Measurements from ENCODE around the gene HRH3. TPM values are rescaled to one million over a fixed set of nuclear protein-coding genes. Genes with fewer than 3 reads are reported as not detected.

The HRH3 gene
- total RNA-seq, 2 donors from 2014 or later, result not detected

GRCh38 chr20:62230276-62230675, 10.2 kb upstream of the HRH3 start:
- Mint-ChIP-seq H3K36me3 (ENCODE audit: low read depth) (no peaks in the 10 kb centered on the region), H3K27me3 (peaks cover 4% of the 10 kb centered on the region), H3K9me3 (no peaks in the 10 kb centered on the region), H3K27ac (no peak overlapping the region), H3K4me3 (no peak overlapping the region), H3K4me1 (no peaks in the 10 kb centered on the region)
- no peak for ATAC-seq (replicated peaks)

GRCh38 chr20:62229667-62230066, 9.6 kb upstream of the HRH3 start:
- H3K4me1 Mint-ChIP-seq, result no peaks in the 10 kb centered on the region
- ATAC-seq (replicated peaks), result no peak
- no peaks in the 10 kb centered on the region for H3K9me3 Mint-ChIP-seq
- no peak overlapping the region for H3K4me3 Mint-ChIP-seq
- H3K27me3 Mint-ChIP-seq, result peaks cover 6% of the 10 kb centered on the region
- no peak overlapping the region for H3K27ac Mint-ChIP-seq
- H3K36me3 Mint-ChIP-seq (ENCODE audit: low read depth), result no peaks in the 10 kb centered on the region

DNA sequence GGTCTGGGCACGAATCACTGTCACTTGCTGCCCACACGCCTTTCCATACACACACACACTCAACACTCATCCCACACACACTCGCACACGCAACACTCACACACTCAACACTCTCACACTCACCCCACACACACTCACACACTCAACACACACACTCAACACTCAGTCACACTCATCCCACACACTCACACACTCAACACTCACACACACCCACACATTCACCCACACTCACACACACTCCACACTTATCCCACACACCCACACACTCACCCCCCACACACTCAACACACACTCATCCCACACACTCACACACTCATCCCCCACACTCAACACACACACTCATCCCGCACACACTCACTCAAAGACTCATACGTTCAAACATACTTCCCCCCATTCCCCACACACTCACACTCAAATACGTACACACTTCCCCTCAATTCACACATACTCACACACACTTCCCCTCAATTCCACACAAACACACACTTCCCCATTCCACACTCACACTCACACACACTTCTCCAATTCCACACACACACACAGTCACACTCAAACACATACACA, 9.0 kb upstream of the HRH3 start:
- no peaks in the 10 kb centered on the region for H3K9me3 Mint-ChIP-seq
- no peak overlapping the region for H3K27ac Mint-ChIP-seq
- no peaks in the 10 kb centered on the region for H3K36me3 Mint-ChIP-seq (ENCODE audit: low read depth)
- ATAC-seq (replicated peaks), result no peak
- H3K27me3 Mint-ChIP-seq, result peaks cover 11% of the 10 kb centered on the region
- no peaks in the 10 kb centered on the region for H3K4me1 Mint-ChIP-seq
- H3K4me3 Mint-ChIP-seq, result no peak overlapping the region

DNA sequence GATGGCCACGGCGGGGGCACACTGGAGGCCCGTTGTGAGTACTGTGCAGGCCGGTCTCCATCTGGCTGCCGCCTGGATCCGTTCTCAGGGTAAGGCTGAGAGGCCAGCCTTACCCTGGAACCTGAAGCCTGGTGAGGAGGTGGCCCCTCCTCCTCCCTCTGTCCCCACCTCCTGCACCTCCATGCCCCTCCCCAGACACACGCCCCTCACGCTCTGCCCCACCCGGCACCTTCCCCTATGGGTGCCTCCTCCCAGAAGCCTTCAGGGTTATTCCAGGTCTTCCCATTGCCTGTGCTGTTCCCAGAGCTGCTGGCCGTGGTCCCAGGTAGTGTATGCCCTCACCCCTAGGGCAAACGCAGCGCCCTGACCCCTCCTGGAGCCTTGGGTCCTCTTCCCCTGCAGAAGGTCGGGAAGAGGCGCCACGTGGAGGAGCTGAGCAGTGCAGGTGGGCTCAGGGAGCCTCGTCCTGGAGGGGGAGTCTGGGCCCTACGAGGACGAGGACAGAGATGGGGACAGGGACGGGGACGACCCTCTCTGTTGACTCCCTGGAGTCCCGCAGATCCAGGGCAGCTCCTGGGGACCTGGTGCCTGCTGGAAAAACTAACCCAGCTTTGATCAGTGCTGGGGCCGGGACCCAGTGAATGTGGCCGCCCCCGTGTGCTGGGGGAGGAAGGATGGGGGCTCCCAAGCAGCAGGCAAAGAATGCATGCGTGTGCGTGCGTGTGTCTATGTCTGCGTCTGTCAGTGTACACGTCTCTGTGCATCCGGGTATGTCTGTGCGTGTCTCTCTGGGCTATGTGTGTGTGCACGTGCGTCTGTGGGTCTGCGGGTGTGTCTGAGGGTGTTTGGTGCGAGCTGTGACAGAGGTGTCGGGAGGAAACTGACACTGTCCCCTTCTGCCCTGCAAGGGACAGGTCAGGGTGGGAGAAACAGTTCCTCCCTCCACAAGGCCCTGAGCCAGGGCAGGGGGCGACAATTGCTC, 8.2 kb upstream of the HRH3 start:
- Mint-ChIP-seq H3K27ac (no peak overlapping the region), H3K36me3 (ENCODE audit: low read depth) (no peaks in the 10 kb centered on the region), H3K4me3 (no peak overlapping the region), H3K27me3 (peaks cover 11% of the 10 kb centered on the region), H3K9me3 (no peaks in the 10 kb centered on the region), H3K4me1 (no peaks in the 10 kb centered on the region)
- no peak for ATAC-seq (replicated peaks)

DNA sequence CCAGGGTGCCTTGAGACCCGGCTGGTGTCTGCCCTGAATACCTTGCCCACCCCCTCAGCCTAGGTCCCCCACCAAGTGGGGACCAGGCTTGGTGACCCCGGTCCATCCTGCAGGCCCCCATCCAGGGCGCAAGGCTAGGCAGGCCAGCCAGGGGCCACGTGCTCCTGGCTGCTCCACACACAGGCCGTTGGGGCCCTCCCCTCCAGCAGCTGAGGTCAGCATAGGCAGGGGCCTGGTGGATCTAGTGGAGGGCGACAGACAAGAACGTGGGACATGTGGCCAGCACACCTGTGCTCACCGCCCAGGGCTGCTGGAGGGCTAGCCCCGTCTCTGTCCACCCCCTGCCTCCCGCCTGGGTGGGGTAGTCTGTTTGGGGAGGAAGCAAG, 7.5 kb upstream of the HRH3 start:
- Mint-ChIP-seq H3K9me3 (no peaks in the 10 kb centered on the region), H3K36me3 (ENCODE audit: low read depth) (no peaks in the 10 kb centered on the region), H3K4me1 (no peaks in the 10 kb centered on the region), H3K27me3 (peaks cover 14% of the 10 kb centered on the region), H3K4me3 (no peak overlapping the region), H3K27ac (no peak overlapping the region)
- no peak for ATAC-seq (replicated peaks)

GRCh38 chr20:62226707-62227590, 6.9 kb upstream of the HRH3 start:
- no peaks in the 10 kb centered on the region for H3K9me3 Mint-ChIP-seq

DNA sequence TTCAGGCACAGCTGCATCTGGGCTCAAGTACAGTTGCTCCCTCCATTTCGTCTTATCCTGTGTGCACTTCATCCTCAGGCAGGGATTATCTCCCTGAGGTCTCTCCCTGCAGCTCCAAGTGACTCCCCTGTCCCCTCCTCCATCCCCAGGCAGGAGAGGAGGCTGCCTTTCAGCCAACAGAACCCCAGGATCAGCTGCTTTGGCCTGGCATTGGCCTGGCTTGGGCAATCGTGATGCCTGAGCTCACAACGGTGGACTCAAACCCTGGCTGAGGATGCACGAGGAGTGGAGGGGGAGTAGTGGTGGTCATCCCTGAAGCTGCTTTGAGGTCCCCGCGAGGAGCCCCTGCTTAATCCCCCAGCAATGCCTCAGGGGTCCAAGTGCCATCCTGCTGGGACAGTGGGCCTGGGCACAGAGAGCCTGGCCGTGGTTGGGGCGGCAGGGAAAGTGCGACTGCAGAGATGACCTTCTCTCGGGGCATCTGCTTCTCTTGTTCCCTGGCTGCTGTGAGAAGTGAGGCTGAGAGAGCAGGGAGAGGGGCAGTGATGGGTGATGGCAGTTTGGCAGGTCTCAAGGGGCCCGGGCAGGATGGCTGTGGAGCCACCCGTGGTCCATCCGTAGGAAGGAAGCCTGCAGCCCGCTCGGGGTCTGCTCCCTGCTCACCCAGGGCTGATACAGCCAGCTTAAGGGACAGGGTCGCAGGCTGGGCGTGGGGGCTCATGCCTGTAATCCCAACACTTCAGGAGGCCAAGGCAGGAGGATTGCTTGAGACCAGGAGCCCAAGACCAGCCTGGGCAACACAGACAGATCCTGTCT, 6.0 kb upstream of the HRH3 start:
- H3K36me3 Mint-ChIP-seq (ENCODE audit: low read depth), result no peaks in the 10 kb centered on the region
- H3K9me3 Mint-ChIP-seq, result no peaks in the 10 kb centered on the region
- H3K4me1 Mint-ChIP-seq, result no peaks in the 10 kb centered on the region
- no peak for ATAC-seq (replicated peaks)
- peaks cover 17% of the 10 kb centered on the region for H3K27me3 Mint-ChIP-seq
- H3K4me3 Mint-ChIP-seq, result no peak overlapping the region
- no peak overlapping the region for H3K27ac Mint-ChIP-seq

More at GRCh38 chr20:62226707-62227590, 6.9 kb upstream of the HRH3 start:
- Mint-ChIP-seq H3K27ac (no peak overlapping the region), H3K36me3 (ENCODE audit: low read depth) (no peaks in the 10 kb centered on the region), H3K27me3 (peaks cover 14% of the 10 kb centered on the region), H3K4me1 (no peaks in the 10 kb centered on the region), H3K4me3 (no peak overlapping the region)
- ATAC-seq (replicated peaks), result no peak

DNA sequence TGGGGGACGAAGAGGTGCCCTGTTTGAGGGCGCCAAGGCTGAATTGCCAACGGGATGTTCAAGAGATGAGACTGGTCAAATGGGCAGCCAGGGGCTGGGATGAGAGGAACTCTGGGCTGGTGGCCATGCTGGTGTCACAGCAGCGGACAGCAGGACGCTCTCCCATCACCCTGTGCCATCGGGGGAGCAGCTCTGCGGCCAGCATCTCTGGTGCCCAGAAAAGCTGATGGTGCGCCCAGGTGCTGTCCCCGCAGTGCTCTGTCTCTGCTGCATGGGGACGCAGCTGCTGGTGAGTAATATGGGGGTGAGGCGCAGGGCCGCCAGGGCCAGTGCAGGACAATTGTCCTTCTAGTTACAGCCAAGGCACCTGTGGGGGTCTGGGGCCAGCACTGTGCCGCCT, 4.9 kb upstream of the HRH3 start:
- Mint-ChIP-seq H3K36me3 (ENCODE audit: low read depth) (no peaks in the 10 kb centered on the region), H3K27ac (no peak overlapping the region), H3K4me1 (no peaks in the 10 kb centered on the region), H3K9me3 (no peaks in the 10 kb centered on the region), H3K27me3 (peaks cover 18% of the 10 kb centered on the region), H3K4me3 (no peak overlapping the region)
- no peak for ATAC-seq (replicated peaks)

GRCh38 chr20:62224113-62224855, 4.2 kb upstream of the HRH3 start:
- no peak overlapping the region for H3K4me3 Mint-ChIP-seq
- no peak for ATAC-seq (replicated peaks)

DNA sequence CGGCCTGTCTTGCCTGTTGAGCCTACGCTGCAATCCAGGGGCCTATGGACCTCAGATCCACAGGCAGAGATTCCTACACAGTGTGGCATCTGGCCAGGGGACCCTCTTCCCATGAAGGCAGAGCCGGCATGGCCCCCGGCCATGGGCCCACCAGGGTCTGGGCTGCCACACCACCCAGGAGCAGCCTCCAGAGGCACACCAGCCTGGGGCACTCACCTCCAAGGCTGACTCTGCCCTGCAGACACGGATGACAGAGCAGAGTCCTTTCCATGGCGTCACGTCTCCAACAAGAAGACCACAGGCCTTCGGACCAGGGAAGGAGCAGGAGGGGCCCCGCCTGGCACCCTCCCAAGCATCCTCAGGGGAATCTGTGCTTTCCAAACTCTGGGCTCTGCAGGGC, 3.5 kb upstream of the HRH3 start:
- Mint-ChIP-seq H3K27me3 (peaks cover 18% of the 10 kb centered on the region), H3K4me3 (no peak overlapping the region), H3K9me3 (no peaks in the 10 kb centered on the region), H3K27ac (no peak overlapping the region), H3K36me3 (ENCODE audit: low read depth) (no peaks in the 10 kb centered on the region), H3K4me1 (no peaks in the 10 kb centered on the region)
- no peak for ATAC-seq (replicated peaks)

More at GRCh38 chr20:62224113-62224855, 4.2 kb upstream of the HRH3 start:
- no peaks in the 10 kb centered on the region for H3K4me1 Mint-ChIP-seq
- H3K27ac Mint-ChIP-seq, result no peak overlapping the region
- H3K9me3 Mint-ChIP-seq, result no peaks in the 10 kb centered on the region
- peaks cover 18% of the 10 kb centered on the region for H3K27me3 Mint-ChIP-seq
- H3K36me3 Mint-ChIP-seq (ENCODE audit: low read depth), result no peaks in the 10 kb centered on the region

DNA sequence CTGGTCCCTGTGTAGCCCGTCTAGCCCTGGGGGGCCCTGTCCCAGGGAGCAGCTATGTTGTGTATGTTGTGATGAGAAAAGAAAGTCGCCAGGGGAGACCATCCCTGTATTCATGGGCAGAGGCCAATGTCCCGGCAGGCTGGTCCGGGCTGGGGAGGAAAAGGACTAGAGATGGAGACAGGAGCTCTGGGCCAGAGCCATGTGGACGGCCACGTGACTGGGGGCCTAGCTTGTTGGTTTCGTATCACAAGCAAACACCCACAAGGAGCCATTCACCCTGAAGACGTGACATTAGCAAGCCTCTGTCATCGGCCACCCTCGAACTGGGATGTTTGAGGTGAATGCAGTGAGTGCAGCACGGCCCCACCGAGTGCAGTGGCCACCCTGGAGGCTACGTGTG, 2.9 kb upstream of the HRH3 start:
- H3K4me3 Mint-ChIP-seq, result no peak overlapping the region
- H3K36me3 Mint-ChIP-seq (ENCODE audit: low read depth), result no peaks in the 10 kb centered on the region
- no peak for ATAC-seq (replicated peaks)
- peaks cover 18% of the 10 kb centered on the region for H3K27me3 Mint-ChIP-seq
- no peaks in the 10 kb centered on the region for H3K4me1 Mint-ChIP-seq
- no peak overlapping the region for H3K27ac Mint-ChIP-seq
- no peaks in the 10 kb centered on the region for H3K9me3 Mint-ChIP-seq

- Mint-ChIP-seq H3K27me3 (peaks cover 18% of the 10 kb centered on the region), H3K4me3 (no peak overlapping the region), H3K36me3 (ENCODE audit: low read depth) (no peaks in the 10 kb centered on the region), H3K9me3 (no peaks in the 10 kb centered on the region), H3K4me1 (no peaks in the 10 kb centered on the region), H3K27ac (no peak overlapping the region)
- no peak for ATAC-seq (replicated peaks)
Measured at GRCh38 chr20:62222266-62222850, 2.3 kb upstream of the HRH3 start.

All from activated T-helper 17 cell treated with anti-CD3 and anti-CD28 coated beads, Interleukin-2, amount 50 U/mL, for 72 hours (primary cell).